Gastroesophageal sphincter (tissue), 4 donors: ENCODE measurements around the gene ZSWIM9. TPM values are rescaled to one million over a fixed set of nuclear protein-coding genes. Genes with fewer than 3 reads are reported as not detected.
"Not testable (repeated sequence)": the region's sequence is repeated elsewhere in the genome, so short reads cannot be mapped to it uniquely, and the experiment has no call there.

Experiments used
- ATAC-seq: fragments of 150-250 bp; one replicate; pipeline ENCODE4 v1.9.1; 2016; ENCODE audit warnings: mild to moderate bottlenecking, moderate library complexity
- H3K27ac ChIP-seq, 4 donors: fragments of 200-600 bp; sonication (generic) in 3 of 4; 1 replicate in 3 of 4; 2 replicates in 1 of 4; pipeline ENCODE4 v1.5.1; 2016 to 2019
- H3K27me3 ChIP-seq: fragments of 200-600 bp; sonication (generic); one replicate; pipeline ENCODE4 v1.5.1; 2019
- H3K36me3 ChIP-seq, 2 donors: fragments of 200-600 bp; sonication (generic); one replicate each; pipeline ENCODE4 v1.5.1; 2019; ENCODE audit warnings: control low read depth in 1 of 2
- H3K4me1 ChIP-seq, 3 donors: fragments of 200-600 bp; sonication (generic); 1 replicate in 2 of 3; 2 replicates in 1 of 3; pipeline ENCODE4 v1.5.1; 2016 to 2019; ENCODE audit warnings: control low read depth in 2 of 3
- H3K4me3 ChIP-seq, 2 donors: fragments of 200-600 bp; sonication (generic); one replicate each; pipeline ENCODE4 v1.5.1; 2019; ENCODE audit warnings: mild to moderate bottlenecking in 1 of 2, moderate library complexity in 1 of 2
- H3K9me3 ChIP-seq, 3 donors: fragments of 200-600 bp; sonication (generic); one replicate each; pipeline ENCODE4 v1.5.1; 2017 to 2019; ENCODE audit warnings: control low read depth in 2 of 3
- CTCF ChIP-seq, 4 experiments: fragments of 200-600 bp in 2 of 4; fragments of 450-650 bp in 2 of 4; sonication (generic) in 1 of 4; IDR thresholded peaks; one replicate each; pipeline ENCODE4 v1.5.1; 2017 to 2019; ENCODE audit warnings: antibody characterized with exemption in 4 of 4, mild to moderate bottlenecking in 2 of 4, moderate library complexity in 2 of 4
- EP300 ChIP-seq: sonication (generic); formaldehyde crosslinking; IDR thresholded peaks from one replicate; pipeline ENCODE4 v1.6.1; 2017; ENCODE audit warnings: antibody characterized with exemption, mild to moderate bottlenecking
- POLR2A ChIP-seq, 2 donors: fragments of 450-650 bp; IDR thresholded peaks; one replicate each; pipeline ENCODE4 v1.6.1; 2017; ENCODE audit warnings: antibody characterized with exemption in 2 of 2, mild to moderate bottlenecking in 2 of 2, moderate library complexity in 1 of 2
- POLR2AphosphoS5 ChIP-seq: sonication (generic); formaldehyde crosslinking; IDR thresholded peaks from one replicate; pipeline ENCODE4 v1.6.1; 2017; ENCODE audit warnings: antibody characterized with exemption
- WGBS, 2 donors: methylation state at CpG; one replicate each; pipeline ENCODE4 v1.1.5; 2018; ENCODE audit warnings: low coverage in 1 of 2; 5-methylcytosine and 5-hydroxymethylcytosine counted together
- total RNA-seq, 4 donors: library from RNA; depleted of rRNA; stranded (reverse); fragments of >200 nt; gene quantifications; one replicate each; pipeline ENCODE4 v1.1.0, GENCODE V29; 2016

The ZSWIM9 gene
- total RNA-seq, 4 donors from 2014 or later = 3.2 to 8.3 (median 5.7) TPM

DNA sequence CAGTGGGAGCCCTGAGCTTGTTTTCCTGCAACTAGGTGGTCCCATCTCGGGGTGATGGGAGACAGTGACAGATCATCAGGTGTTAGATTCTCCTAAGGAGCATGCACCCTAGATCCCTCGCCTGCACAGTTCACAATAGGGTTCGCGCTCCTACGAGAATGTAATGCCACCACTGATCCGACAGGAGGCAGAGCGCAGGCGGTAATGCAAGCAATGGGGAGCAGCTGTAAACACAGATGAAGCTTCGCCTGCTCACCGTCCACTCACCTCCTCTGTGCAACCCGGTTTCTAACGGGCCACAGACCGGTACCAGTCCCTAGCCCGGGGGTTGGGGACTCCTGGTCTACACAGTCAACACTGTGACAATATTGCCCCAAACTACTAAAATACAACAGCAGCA, 46.5 kb downstream of the ZSWIM9 start:
- no peak overlapping the region for H3K4me3 ChIP-seq
- H3K27me3 ChIP-seq = no peaks in the 10 kb centered on the region
- H3K9me3 ChIP-seq = no peaks in the 10 kb centered on the region
- TF ChIP-seq POLR2A (IDR thresholded peaks at IDR 0.05) = no peak
- no peak for TF ChIP-seq CTCF (IDR thresholded peaks at IDR 0.05)
- H3K4me1 ChIP-seq = no peaks in the 10 kb centered on the region
- ATAC-seq = no peak
- 83% methylated on average over 11 of the region's 14 CpGs; no CpG with 5 or more reads in 1 of the 2 donors for WGBS, 2 donors
- peaks cover 0 to 80% of the 10 kb centered on the region in 2 donors for H3K36me3 ChIP-seq
- no peak overlapping the region for H3K27ac ChIP-seq

GRCh38 chr19:48218997-48219396, 48.5 kb downstream of the ZSWIM9 start:
- WGBS, 2 donors = 80 to 91% methylated on average over 4 to 5 of the region's 6 CpGs
- Histone ChIP-seq H3K4me1 (no peaks in the 10 kb centered on the region), H3K27ac (no peak overlapping the region), H3K36me3 (peaks cover 0 to 77% of the 10 kb centered on the region in 2 donors), H3K9me3 (no peaks in the 10 kb centered on the region), H3K4me3 (no peak overlapping the region), H3K27me3 (no peaks in the 10 kb centered on the region)
- no peak for ATAC-seq
- TF ChIP-seq POLR2AphosphoS5 = no peak
- TF ChIP-seq POLR2A (IDR thresholded peaks at IDR 0.05) = no peak
- TF ChIP-seq CTCF (IDR thresholded peaks at IDR 0.05) = no peak
- no peak for TF ChIP-seq EP300

GRCh38 chr19:48220784-48221183, 50.3 kb downstream of the ZSWIM9 start:
- H3K4me1 ChIP-seq, H3K9me3 ChIP-seq, ATAC-seq, H3K4me3 ChIP-seq, H3K27me3 ChIP-seq, H3K27ac ChIP-seq: not testable (repeated sequence)
- 100% methylated on average over 2 of the region's 3 CpGs; no CpG with 5 or more reads in 1 of the 2 donors for WGBS, 2 donors
- peaks cover 0 to 76% of the 10 kb centered on the region in 2 donors for H3K36me3 ChIP-seq

GRCh38 chr19:48221628-48222027, 51.1 kb downstream of the ZSWIM9 start:
- WGBS, 2 donors = 83 to 98% methylated on average over 4 to 5 of the region's 5 CpGs

GRCh38 chr19:48230555-48231129, 60.2 kb downstream of the ZSWIM9 start:
- Histone ChIP-seq H3K27me3 (no peaks in the 10 kb centered on the region), H3K4me1 (no peaks in the 10 kb centered on the region), H3K27ac (no peak overlapping the region), H3K36me3 (peaks cover 0 to 92% of the 10 kb centered on the region in 2 donors), H3K9me3 (no peaks in the 10 kb centered on the region), H3K4me3 (no peak overlapping the region)
- TF ChIP-seq CTCF (IDR thresholded peaks at IDR 0.05) = no peak
- no peak for TF ChIP-seq POLR2AphosphoS5
- no peak for TF ChIP-seq POLR2A (IDR thresholded peaks at IDR 0.05)
- no peak for TF ChIP-seq EP300
- 91 to 97% methylated on average over 3 to 9 of the region's 19 CpGs for WGBS, 2 donors
- no peak for ATAC-seq

More at GRCh38 chr19:48221628-48222027, 51.1 kb downstream of the ZSWIM9 start:
- ATAC-seq = no peak
- Histone ChIP-seq H3K27ac (no peak overlapping the region), H3K4me1 (no peaks in the 10 kb centered on the region), H3K36me3 (peaks cover 0 to 75% of the 10 kb centered on the region in 2 donors), H3K4me3 (no peak overlapping the region), H3K27me3 (no peaks in the 10 kb centered on the region), H3K9me3 (no peaks in the 10 kb centered on the region)
- no peak for TF ChIP-seq POLR2A (IDR thresholded peaks at IDR 0.05)
- no peak for TF ChIP-seq POLR2AphosphoS5
- TF ChIP-seq EP300 = no peak
- no peak for TF ChIP-seq CTCF (IDR thresholded peaks at IDR 0.05)
